Testis (tissue), 2 donors: ENCODE results near the gene PARP1.

Experiments used
- CTCF ChIP-seq, 3 experiments: fragments of 450-650 bp in 2 of 3; fragments of 200-600 bp in 1 of 3; sonication (generic) in 1 of 3; IDR thresholded peaks; one replicate each; pipeline ENCODE4 v1.5.1; 2016 to 2019; ENCODE audit warnings: antibody characterized with exemption in 3 of 3, mild to moderate bottlenecking in 2 of 3, moderate library complexity in 1 of 3
- POLR2A ChIP-seq: fragments of 450-650 bp; IDR thresholded peaks from one replicate; pipeline ENCODE4 v1.6.1; 2017; ENCODE audit warnings: antibody characterized with exemption, mild to moderate bottlenecking, moderate library complexity

- TF ChIP-seq POLR2A (no peak), CTCF (IDR thresholded peaks at IDR 0.05) (no peak)
Measured at GRCh38 chr1:226371027-226371694, 36.7 kb downstream of the PARP1 start.
